Neutrophil (primary cell): ENCODE data around the gene STBD1.

Experiments used
- H3K27ac ChIP-seq: fragments of 200-600 bp; sonication (generic); 2 replicates; pipeline ENCODE4 v1.5.1; 2016; ENCODE audit warnings: mild to moderate bottlenecking, moderate library complexity
- H3K27me3 ChIP-seq: fragments of 200-600 bp; sonication (generic); 2 replicates; pipeline ENCODE4 v1.6.0; 2016; ENCODE audit warnings: mild to moderate bottlenecking
- H3K36me3 ChIP-seq: fragments of 200-600 bp; sonication (generic); 2 replicates; pipeline ENCODE4 v1.5.1; 2017
- H3K4me1 ChIP-seq, 2 experiments: fragments of 200-600 bp in 1 of 2; sonication (generic) in 1 of 2; 1 replicate in 1 of 2; 2 replicates in 1 of 2; pipeline versions ENCODE4 v1.5.1 to v1.6.1; 2013 to 2016; ENCODE audit warnings: low read depth in 1 of 2, low read length in 1 of 2, mild to moderate bottlenecking in 1 of 2, moderate library complexity in 1 of 2; ENCODE audit not compliant: control insufficient read depth in 1 of 2, insufficient read depth in 1 of 2
- H3K4me3 ChIP-seq, 2 experiments: fragments of 200-600 bp in 1 of 2; sonication (generic) in 1 of 2; 1 replicate in 1 of 2; 2 replicates in 1 of 2; pipeline ENCODE4 v1.5.1; 2013 to 2016; ENCODE audit warnings: low read depth in 1 of 2, low read length in 1 of 2, mild to moderate bottlenecking in 1 of 2, moderate library complexity in 1 of 2
- H3K9me3 ChIP-seq: fragments of 200-600 bp; sonication (generic); 2 replicates; pipeline ENCODE4 v1.5.1; 2016
- TF ChIP-seq, protein P1 (sequence below): fragments of 200-600 bp; sonication (generic); IDR thresholded peaks from 2 replicates; pipeline ENCODE4 v1.5.1; 2016; ENCODE audit warnings: antibody characterized with exemption

Gene STBD1

DNA sequence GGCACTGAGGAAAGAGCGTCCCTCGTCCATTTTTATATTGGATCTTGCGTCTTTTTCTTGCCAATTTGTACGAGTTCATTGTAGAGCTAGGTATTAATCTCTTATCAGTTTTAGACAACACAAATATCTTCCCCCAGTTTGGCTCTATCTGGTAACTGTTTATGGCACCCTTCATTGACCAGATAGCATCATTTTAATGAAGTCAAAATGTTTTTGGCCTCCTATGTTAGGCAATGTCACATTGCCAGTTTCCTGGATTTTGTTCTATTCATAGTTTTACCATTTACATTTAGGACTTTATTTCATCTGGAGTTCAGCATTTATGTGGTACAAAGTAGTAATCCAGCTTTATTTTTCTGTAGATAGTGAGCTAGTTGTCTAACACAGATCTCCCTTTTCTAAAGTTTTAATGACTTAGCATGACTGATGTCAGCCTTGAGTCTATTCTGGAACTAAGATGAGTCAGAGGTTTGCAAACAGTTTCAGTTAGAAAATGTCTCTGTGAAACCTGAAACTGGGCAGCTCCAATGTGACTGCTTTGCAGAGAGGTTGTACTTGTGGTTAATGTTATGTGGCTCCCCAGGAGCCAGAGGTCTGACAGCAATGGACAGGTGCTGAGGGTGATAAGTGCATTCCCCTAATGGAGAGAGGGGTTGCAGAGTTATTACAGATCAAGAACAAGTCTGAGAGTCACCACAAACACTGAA is 5.3 kb upstream of the STBD1 start:
- Histone ChIP-seq H3K36me3 (no peaks in the 10 kb centered on the region), H3K9me3 (no peaks in the 10 kb centered on the region), H3K27ac (peak overlapping the region; percentile 56), H3K4me3 (no peak overlapping the region), H3K4me1 (peaks cover 55 to 62% of the 10 kb centered on the region in 2 experiments), H3K27me3 (no peaks in the 10 kb centered on the region)
- TF ChIP-seq, protein P1, sequence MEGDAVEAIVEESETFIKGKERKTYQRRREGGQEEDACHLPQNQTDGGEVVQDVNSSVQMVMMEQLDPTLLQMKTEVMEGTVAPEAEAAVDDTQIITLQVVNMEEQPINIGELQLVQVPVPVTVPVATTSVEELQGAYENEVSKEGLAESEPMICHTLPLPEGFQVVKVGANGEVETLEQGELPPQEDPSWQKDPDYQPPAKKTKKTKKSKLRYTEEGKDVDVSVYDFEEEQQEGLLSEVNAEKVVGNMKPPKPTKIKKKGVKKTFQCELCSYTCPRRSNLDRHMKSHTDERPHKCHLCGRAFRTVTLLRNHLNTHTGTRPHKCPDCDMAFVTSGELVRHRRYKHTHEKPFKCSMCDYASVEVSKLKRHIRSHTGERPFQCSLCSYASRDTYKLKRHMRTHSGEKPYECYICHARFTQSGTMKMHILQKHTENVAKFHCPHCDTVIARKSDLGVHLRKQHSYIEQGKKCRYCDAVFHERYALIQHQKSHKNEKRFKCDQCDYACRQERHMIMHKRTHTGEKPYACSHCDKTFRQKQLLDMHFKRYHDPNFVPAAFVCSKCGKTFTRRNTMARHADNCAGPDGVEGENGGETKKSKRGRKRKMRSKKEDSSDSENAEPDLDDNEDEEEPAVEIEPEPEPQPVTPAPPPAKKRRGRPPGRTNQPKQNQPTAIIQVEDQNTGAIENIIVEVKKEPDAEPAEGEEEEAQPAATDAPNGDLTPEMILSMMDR = no peak

DNA sequence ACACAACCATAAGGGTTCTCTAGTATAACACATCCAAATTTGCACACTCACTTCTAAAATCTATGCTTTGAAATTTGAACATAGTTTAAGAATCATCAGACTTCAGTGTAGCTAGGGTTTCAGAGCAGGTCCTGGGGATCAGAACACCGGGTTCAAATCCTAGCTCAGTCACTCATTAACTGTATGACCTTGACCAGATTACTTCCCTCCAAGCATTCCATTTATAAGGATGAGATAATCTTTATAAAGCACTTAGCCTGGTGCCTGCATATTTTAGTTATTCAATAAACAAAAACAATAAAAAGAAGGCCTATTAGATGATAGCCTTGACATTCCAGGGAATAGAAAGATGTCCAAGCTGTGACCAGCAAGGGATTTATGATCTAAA is 4.8 kb upstream of the STBD1 start:
- no peaks in the 10 kb centered on the region for H3K27me3 ChIP-seq
- TF ChIP-seq, protein P1 = no peak
- H3K36me3 ChIP-seq = no peaks in the 10 kb centered on the region
- no peaks in the 10 kb centered on the region for H3K9me3 ChIP-seq
- no peak overlapping the region for H3K4me3 ChIP-seq
- H3K4me1 ChIP-seq = peaks cover 54 to 59% of the 10 kb centered on the region in 2 experiments
- H3K27ac ChIP-seq = peak overlapping the region; percentile 56

DNA sequence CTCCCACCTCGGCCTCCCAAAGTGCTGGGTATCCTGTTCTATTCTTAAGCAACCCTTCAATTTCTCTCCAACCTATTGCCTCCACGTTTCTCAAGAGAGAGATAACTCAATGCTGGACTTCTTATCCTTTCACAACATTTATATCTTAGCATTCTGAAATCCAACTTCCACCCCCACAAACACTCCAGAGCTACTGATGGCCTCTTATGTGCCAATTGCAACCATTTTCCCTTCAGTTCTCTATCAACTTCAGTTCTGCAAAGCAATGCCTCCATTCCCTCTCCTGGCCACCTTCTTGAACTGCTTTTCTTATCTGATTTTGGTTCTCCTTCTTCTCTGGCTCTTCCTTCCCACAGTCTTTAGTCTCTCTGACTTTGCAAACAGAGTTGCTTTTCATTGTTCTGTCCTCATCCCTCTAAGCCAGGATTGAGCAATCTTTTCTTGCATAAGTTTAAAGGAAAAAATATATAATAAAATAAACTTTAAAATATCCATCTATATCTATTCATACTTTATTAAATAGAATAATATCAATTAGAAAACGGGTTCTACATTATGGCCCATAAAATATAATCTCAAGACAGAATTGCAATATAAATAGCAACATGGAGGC is 3.6 kb upstream of the STBD1 start:
- no peaks in the 10 kb centered on the region for H3K9me3 ChIP-seq
- peak overlapping the region; percentile 91 for H3K27ac ChIP-seq
- no peaks in the 10 kb centered on the region for H3K36me3 ChIP-seq
- TF ChIP-seq, protein P1 = no peak
- peaks cover 66 to 70% of the 10 kb centered on the region in 2 experiments for H3K4me1 ChIP-seq
- no peak overlapping the region for H3K4me3 ChIP-seq
- no peaks in the 10 kb centered on the region for H3K27me3 ChIP-seq

DNA sequence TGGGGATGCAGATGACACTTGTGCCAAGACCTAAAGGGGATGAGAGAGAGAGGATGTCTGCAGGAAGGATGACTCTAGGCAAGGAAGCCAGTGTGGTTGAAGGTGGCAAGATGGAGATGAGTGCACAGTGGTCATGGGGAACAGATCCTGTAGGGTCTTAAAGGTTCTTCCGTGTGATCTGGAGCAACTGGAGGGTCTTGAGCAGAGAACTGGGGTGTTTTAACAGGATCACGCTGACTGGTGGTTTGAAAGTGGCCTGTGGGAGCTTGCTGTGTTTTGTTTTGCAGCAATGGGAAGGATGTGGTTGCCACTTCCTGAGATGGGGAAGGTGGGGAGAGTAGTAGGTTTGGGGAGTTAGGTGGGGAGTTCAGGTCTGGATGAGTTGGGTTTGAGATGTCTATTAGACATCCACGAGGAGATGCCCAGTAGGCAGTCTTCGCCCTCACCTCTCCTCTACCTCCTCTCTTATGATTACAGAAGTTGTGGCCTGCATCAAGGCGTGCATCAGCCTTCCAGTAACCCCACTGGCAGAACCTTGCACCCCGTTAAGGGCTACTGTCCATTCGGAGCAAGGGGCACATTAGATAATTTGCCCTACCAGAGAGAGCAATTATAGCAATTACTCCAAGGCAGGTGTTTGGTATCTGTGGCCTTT is 1.4 kb upstream of the STBD1 start:
- no peaks in the 10 kb centered on the region for H3K27me3 ChIP-seq
- peak overlapping the region; percentile 71 to 78 for H3K4me3 ChIP-seq
- TF ChIP-seq, protein P1 = no peak
- peaks cover 72 to 83% of the 10 kb centered on the region in 2 experiments for H3K4me1 ChIP-seq
- peak overlapping the region; percentile 91 for H3K27ac ChIP-seq
- peaks cover 8% of the 10 kb centered on the region for H3K36me3 ChIP-seq
- no peaks in the 10 kb centered on the region for H3K9me3 ChIP-seq

DNA sequence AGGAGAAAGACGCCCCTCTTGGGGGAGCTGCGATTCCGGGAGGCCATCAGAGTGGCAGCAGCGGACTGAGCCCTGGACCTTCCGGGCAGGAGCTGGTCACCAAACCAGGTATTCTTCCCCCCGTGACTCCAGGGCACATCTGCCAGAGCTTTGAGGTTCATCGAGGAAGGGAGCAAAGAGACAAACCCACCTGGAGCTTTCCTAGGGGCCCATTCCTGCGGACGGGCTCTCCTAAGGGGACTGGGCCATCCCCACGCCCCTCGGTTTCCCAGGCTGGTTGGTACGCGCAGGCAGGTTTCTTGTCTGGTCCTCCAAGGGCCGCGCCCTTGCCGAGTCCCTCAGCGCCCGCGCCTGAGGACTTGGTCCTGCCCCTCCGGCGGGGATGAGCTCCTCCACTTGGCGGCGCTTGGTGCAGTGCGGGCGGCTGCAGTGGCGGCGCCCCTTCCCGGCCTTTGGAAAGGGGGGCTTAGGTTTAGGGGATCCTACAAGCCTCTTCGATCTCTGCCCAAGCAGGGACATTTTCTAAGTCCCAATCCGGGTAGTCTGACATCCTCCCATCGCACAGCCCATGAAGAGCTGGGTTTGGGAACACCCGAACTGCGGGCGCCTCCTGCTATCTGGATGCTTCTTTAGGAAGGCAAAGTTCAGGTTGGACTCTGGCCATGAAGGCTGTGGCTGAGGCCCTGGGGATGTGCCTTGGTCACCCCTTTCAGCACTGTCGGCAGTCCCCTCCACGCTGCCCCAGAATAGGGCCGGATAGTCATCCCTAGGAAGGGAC is 538 bp downstream of the STBD1 start:
- Histone ChIP-seq H3K27me3 (no peaks in the 10 kb centered on the region), H3K4me1 (peaks cover 80 to 86% of the 10 kb centered on the region in 2 experiments), H3K9me3 (no peaks in the 10 kb centered on the region), H3K36me3 (peaks cover 16% of the 10 kb centered on the region), H3K27ac (peak overlapping the region; percentile 91), H3K4me3 (peak overlapping the region; percentile 71 to 78)
- TF ChIP-seq, protein P1 = no peak
